ENCODE measurements around the gene PTGIR. TPM values are rescaled to one million over a fixed set of nuclear protein-coding genes. Genes with fewer than 3 reads are reported as not detected.

PTGIR gene
- total and polyA plus RNA-seq, 10 of the 15 experiments (the other 5 are each of a cell fraction or from before 2014, with no cell fraction given) = 0.34 to 29.1 (median 9.9) TPM

- TF ChIP-seq CREM (IDR thresholded peaks at IDR 0.05; ENCODE audit: low read depth) (peak; percentile 95), KLF5 (IDR thresholded peaks at IDR 0.05; ENCODE audit: partially characterized antibody) (peak; percentile 99), EZH2 (IDR thresholded peaks at IDR 0.05; ENCODE audit: borderline replicate concordance, control insufficient read depth, low read depth, low read length) (no peak), ZNF687 (IDR thresholded peaks at IDR 0.05) (no peak), SIN3A (IDR thresholded peaks at IDR 0.05; ENCODE audit: low read depth, low read length) (no peak; the same call in 1 of the 2 replicates), TAF1 (IDR thresholded peaks at IDR 0.05; ENCODE audit: borderline replicate concordance, low read depth, low read length) (peak; percentile 65), RAD51 (IDR thresholded peaks at IDR 0.05) (no peak), KAT2A (conservative IDR thresholded peaks at IDR 0.05; ENCODE audit: control insufficient read depth, low read depth, low read length) (no peak), PBX3 (IDR thresholded peaks at IDR 0.05; ENCODE audit: insufficient replicate concordance, low read depth, low read length) (peak; percentile 81), MYC (IDR thresholded peaks at IDR 0.05; ENCODE audit: insufficient read depth, insufficient read length, insufficient replicate concordance, low read length, severe bottlenecking) (no peak), ZZZ3 (IDR thresholded peaks at IDR 0.05; ENCODE audit: control insufficient read depth, insufficient read length, low read depth) (no peak), BCLAF1 (IDR thresholded peaks at IDR 0.05) (peak; percentile 95), E4F1 (IDR thresholded peaks at IDR 0.05; ENCODE audit: borderline replicate concordance, partially characterized antibody) (peak; percentile 92), RCOR1 (conservative IDR thresholded peaks at IDR 0.05; ENCODE audit: low read depth, low read length) (0 out of 2 replicates have a peak, but pooled peaks have one; percentile 33), NFYB (IDR thresholded peaks at IDR 0.05; ENCODE audit: insufficient read depth, low read depth, low read length) (peak; percentile 82), SUPT20H (IDR thresholded peaks at IDR 0.05; ENCODE audit: borderline replicate concordance, control insufficient read depth, low read depth, low read length) (no peak)
These were observed 24.2 kb downstream of the PTGIR start (continued) for GRCh38 chr19:46600384-46601317.

All from GM12878 (cell line).